Measurements from ENCODE around the gene U2SURP.

- TF ChIP-seq CTCF (IDR thresholded peaks at IDR 0.05; ENCODE audit: low read depth, low read length, missing input control) (peak; percentile 44), ATF3 (IDR thresholded peaks at IDR 0.05) (no peak), YY1 (IDR thresholded peaks at IDR 0.05) (no peak), FOXA1 (IDR thresholded peaks at IDR 0.05) (no peak), REST (IDR thresholded peaks at IDR 0.05) (no peak), TAF1 (conservative IDR thresholded peaks at IDR 0.05) (no peak), SP1 (IDR thresholded peaks at IDR 0.05) (no peak), RAD21 (IDR thresholded peaks at IDR 0.05) (peak; percentile 53 to 65), FOXA2 (IDR thresholded peaks at IDR 0.05) (no peak)
- TF ChIP-seq, protein P1, sequence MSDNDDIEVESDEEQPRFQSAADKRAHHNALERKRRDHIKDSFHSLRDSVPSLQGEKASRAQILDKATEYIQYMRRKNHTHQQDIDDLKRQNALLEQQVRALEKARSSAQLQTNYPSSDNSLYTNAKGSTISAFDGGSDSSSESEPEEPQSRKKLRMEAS (IDR thresholded peaks at IDR 0.05), result no peak
Measured at GRCh38 chr3:143016321-143016972, 15.1 kb downstream of the U2SURP start.

Measured in liver (tissue), 3 donors.